Subcutaneous adipose tissue (tissue), 4 donors: ENCODE data around the gene DLG4. TPM values are rescaled to one million over a fixed set of nuclear protein-coding genes. Genes with fewer than 3 reads are reported as not detected.

ENCODE experiments used
- CTCF ChIP-seq: fragments of 450-650 bp; IDR thresholded peaks from one replicate; pipeline ENCODE4 v1.5.1; 2016; ENCODE audit warnings: low read depth, mild to moderate bottlenecking, control low read depth, antibody characterized with exemption, moderate library complexity
- total RNA-seq, 4 donors: library from RNA; depleted of rRNA; stranded (reverse); fragments of >200 nt; gene quantifications; one replicate each; pipeline ENCODE4 v1.1.0, GENCODE V29; 2016

DLG4 gene
- total RNA-seq, 4 donors from 2014 or later, result 3.3 to 17.0 (median 6.9) TPM

DNA sequence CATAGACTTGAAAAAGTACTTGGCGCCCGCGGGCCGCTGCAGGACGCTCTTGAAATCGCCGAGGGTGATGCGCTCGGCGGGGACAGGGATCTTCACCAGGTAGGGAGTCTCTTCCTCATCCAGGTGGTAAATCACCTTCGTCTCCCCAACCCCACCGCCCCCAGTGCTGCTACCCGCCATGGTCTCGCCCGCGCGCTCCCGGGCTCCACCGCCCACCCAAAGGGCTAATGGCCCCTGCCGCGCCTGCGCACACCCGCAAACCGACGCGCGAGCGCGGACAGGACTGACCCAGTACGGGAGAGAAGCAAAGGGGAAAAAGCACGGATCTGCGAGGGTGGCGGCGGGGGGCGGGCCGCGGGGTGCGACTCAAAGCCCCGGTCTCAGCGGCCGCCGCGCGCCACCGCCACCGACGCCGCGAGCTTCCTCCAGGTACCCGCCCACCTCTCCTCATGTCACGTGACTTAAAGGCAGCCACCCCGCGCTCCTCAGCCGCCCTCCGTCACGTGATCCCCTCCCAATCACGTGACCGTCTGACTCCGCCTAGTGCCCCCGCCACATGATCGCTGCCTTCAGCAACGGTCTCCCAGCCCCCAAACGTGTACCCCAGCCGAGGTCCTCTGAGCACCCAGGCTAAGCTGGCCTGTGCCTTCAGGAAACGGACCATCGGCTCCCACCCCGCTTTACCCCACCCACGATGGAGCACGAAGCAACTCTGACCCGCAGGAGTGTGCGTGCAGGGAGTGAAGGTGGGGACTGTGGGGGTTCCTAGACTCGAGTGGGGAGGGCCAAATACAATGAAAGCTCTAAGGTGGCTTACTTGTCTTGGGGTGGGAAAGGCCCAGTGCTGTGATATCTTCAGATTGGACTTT lies 14.7 kb upstream of the DLG4 start, which contains the start of gene DVL2:
Gene DVL2 (minus strand): TSS at position 435 of the 869 bp plus-strand sequence. CDS start 255 bp downstream, at position 180.
- TF ChIP-seq CTCF, result no peak

DNA sequence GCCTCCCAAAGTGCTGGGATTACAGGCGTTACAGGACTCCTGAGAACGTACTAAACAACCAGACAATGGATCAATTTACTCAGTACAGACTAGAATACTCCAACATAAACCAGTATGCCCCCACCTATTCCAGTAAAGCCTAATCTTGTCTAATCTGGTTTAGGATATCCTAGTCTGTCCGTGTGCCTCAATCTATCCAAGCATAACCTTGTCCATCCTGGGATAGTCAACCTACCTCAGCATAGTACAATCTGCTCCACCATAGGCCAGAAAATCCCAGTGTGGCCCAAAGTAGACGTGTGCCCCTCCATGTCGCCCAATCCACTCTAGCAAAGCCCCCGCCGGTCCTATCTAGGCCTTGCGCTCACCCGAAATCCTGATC lies 14.1 kb upstream of the DLG4 start:
- TF ChIP-seq CTCF, result no peak

DNA sequence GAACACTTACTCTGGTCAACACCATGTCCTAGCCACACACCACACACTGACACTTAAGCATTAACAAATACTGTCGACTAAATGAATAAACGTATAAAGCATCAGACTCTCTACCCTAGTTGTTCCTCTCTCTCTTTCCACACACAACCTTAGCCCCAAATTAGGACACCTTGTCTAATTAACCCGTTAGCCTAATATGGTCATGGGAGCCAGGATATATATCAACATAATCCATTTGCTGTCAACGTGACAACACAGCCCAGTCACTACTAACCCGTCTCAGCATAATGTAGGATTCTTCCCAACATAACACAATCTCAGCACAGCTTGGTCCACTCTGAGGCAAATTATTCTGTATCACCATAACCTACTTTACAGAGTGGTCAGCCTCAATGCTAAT lies 12.5 kb upstream of the DLG4 start:
- no peak for TF ChIP-seq CTCF

GRCh38 chr17:7229504-7229903 lies 9.9 kb upstream of the DLG4 start:
- TF ChIP-seq CTCF, result no peak

DNA sequence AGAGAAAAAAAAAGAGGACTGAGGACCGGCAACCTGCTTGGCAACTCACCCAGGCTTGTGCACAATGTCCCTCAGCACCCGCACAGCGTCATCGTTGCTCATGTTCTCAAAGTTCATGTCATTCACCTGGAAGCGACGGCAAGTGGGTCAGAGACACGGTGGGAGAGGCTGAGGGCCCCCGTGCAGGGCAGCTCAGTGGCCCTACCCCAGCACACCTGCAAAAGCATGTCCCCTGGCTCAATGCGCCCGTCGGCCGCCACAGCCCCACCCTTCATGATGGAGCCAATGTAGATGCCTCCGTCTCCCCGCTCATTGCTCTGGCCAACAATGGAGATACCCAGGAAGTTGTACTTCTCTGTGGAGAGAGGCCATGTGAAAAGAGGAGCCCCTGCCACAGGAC lies 9.3 kb upstream of the DLG4 start:
- TF ChIP-seq CTCF, result no peak

- TF ChIP-seq CTCF, result no peak
Observed at GRCh38 chr17:7226721-7227710, 7.4 kb upstream of the DLG4 start.
